Left ventricle myocardium inferior (tissue), 1 donor: ENCODE measurements around the gene SPATS2L. TPM values are rescaled to one million over a fixed set of nuclear protein-coding genes. Genes with fewer than 3 reads are reported as not detected.

ENCODE experiments used
- DNase-seq: peaks from one replicate; pipeline ENCODE4 v3.0.0-alpha.2; 2020
- H3K27ac ChIP-seq: fragments of 200-600 bp; replicated peaks from 2 replicates; pipeline ENCODE4 v1.8.0; 2021
- H3K27me3 ChIP-seq: fragments of 200-600 bp; 2 replicates; pipeline ENCODE4 v1.8.0; 2021; ENCODE audit warnings: low read depth
- H3K36me3 ChIP-seq: fragments of 200-600 bp; 2 replicates; pipeline ENCODE4 v1.8.0; 2021
- H3K4me1 ChIP-seq: fragments of 200-600 bp; 2 replicates; pipeline ENCODE4 v1.8.0; 2021
- H3K4me3 ChIP-seq: fragments of 200-600 bp; 2 replicates; pipeline ENCODE4 v1.8.0; 2021; ENCODE audit warnings: mild to moderate bottlenecking, moderate library complexity
- H3K9me3 ChIP-seq: fragments of 200-600 bp; replicated peaks from 2 replicates; pipeline ENCODE4 v1.8.0; 2021
- intact Hi-C: fragments of 100-400 bp; cut with micrococcal nuclease; formaldehyde crosslinking; loops from one replicate; pipeline ENCODE4 v1.11.0; 2022
- total RNA-seq: library from RNA; stranded (reverse); fragmentation: NEBNext Ultra II Directional; extraction: Animal tissue kit (Norgen Biotek cat#: 25700); gene quantifications from one replicate; pipeline ENCODE4 v1.2.1, GENCODE V29; 2021
- TF ChIP-seq, protein P1 (sequence below): fragments of 200-600 bp; IDR thresholded peaks from 2 replicates; pipeline ENCODE4 v1.8.0; 2021; ENCODE audit warnings: antibody characterized with exemption, mild to moderate bottlenecking, borderline replicate concordance
- donor health status: DM: no; HTN: yes; CAD: no; lungs with severe emphysema.

SPATS2L gene
- total RNA-seq, 1 donor from 2014 or later, result 54.9 TPM

DNA sequence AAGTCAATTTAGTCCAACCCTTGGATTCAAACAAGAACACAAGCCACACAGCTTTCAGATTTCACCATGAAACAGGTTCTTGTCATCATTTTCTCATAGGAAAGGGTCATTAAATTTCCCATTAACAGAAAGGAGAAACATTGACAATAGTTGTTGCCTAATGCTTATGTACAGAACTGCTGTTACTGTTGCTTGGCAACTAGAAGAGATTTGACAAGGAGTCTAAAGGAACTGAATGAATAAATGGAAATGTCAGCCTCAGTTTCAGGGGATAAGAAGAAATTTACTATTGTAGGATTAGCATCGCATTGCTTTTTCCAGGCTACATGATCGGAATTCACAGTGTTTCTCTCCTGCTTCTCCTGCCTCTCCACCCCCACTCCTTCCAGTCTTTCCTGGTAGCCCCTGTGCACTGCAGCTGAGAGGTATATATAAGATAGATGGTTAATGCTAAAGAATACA is 90.3 kb downstream of the SPATS2L start:
- Histone ChIP-seq H3K4me1 (peaks cover 12% of the 10 kb centered on the region), H3K4me3 (no peak overlapping the region), H3K9me3 (no peaks in the 10 kb centered on the region), H3K36me3 (peaks cover 5% of the 10 kb centered on the region), H3K27me3 (no peaks in the 10 kb centered on the region), H3K27ac (no peak overlapping the region)
- TF ChIP-seq, protein P1, sequence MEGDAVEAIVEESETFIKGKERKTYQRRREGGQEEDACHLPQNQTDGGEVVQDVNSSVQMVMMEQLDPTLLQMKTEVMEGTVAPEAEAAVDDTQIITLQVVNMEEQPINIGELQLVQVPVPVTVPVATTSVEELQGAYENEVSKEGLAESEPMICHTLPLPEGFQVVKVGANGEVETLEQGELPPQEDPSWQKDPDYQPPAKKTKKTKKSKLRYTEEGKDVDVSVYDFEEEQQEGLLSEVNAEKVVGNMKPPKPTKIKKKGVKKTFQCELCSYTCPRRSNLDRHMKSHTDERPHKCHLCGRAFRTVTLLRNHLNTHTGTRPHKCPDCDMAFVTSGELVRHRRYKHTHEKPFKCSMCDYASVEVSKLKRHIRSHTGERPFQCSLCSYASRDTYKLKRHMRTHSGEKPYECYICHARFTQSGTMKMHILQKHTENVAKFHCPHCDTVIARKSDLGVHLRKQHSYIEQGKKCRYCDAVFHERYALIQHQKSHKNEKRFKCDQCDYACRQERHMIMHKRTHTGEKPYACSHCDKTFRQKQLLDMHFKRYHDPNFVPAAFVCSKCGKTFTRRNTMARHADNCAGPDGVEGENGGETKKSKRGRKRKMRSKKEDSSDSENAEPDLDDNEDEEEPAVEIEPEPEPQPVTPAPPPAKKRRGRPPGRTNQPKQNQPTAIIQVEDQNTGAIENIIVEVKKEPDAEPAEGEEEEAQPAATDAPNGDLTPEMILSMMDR, result no peak
- no peak for DNase-seq
- intact Hi-C loops, result no loop called here

- Histone ChIP-seq H3K4me3 (no peak overlapping the region), H3K4me1 (peaks cover 12% of the 10 kb centered on the region), H3K27ac (no peak overlapping the region), H3K27me3 (no peaks in the 10 kb centered on the region), H3K36me3 (peaks cover 5% of the 10 kb centered on the region), H3K9me3 (no peaks in the 10 kb centered on the region)
- intact Hi-C loops, result no loop called here
- DNase-seq, result no peak
- TF ChIP-seq, protein P1, result no peak
Observed at GRCh38 chr2:200397785-200398184, 91.3 kb downstream of the SPATS2L start.

DNA sequence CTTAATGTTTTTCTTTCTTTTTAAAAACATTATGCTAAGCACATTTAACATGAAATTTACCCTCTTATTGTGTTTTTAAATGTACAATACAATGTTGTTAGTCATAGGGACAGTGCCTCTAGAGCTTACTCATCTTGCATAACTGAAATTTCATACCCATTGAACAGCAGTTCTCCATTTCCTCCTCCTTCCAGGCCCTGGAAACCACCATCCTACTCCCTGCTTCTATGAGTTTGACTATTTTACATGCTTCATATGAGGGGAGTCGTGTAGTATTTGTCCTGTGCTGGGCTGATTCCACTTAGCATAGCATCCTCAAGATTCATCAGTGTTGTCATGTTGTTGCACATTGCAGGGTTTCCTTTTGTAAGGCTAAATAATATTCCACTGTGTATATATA is 92.6 kb downstream of the SPATS2L start:
- DNase-seq, result no peak
- Histone ChIP-seq H3K36me3 (peaks cover 5% of the 10 kb centered on the region), H3K9me3 (no peaks in the 10 kb centered on the region), H3K4me1 (peaks cover 12% of the 10 kb centered on the region), H3K27ac (no peak overlapping the region), H3K27me3 (no peaks in the 10 kb centered on the region), H3K4me3 (no peak overlapping the region)
- TF ChIP-seq, protein P1, result no peak
- intact Hi-C loops, result no loop called here

GRCh38 chr2:200399636-200400035 is 93.1 kb downstream of the SPATS2L start:
- Histone ChIP-seq H3K27me3 (no peaks in the 10 kb centered on the region), H3K4me1 (peaks cover 14% of the 10 kb centered on the region), H3K9me3 (no peaks in the 10 kb centered on the region), H3K4me3 (no peak overlapping the region), H3K27ac (no peak overlapping the region), H3K36me3 (peaks cover 5% of the 10 kb centered on the region)
- no peak for DNase-seq
- TF ChIP-seq, protein P1, result no peak
- intact Hi-C loops, result no loop called here

GRCh38 chr2:200403814-200404213 is 97.3 kb downstream of the SPATS2L start:
- no peak overlapping the region for H3K27ac ChIP-seq
- no peaks in the 10 kb centered on the region for H3K27me3 ChIP-seq
- H3K4me1 ChIP-seq, result peaks cover 41% of the 10 kb centered on the region
- no peak for DNase-seq
- no peaks in the 10 kb centered on the region for H3K9me3 ChIP-seq
- intact Hi-C loops, result no loop called here
- TF ChIP-seq, protein P1, result no peak
- H3K4me3 ChIP-seq, result no peak overlapping the region
- H3K36me3 ChIP-seq, result peaks cover 3% of the 10 kb centered on the region
